DMS 273 (cell line): Measurements from ENCODE around the gene GABRR1.
A peak's percentile ranks its signal among the peaks of the same experiment; 100 is the strongest.
"Not testable (repeated sequence)": the region's sequence is repeated elsewhere in the genome, so short reads cannot be mapped to it uniquely, and the experiment has no call there.

Experiments
- DNase-seq: peaks from one replicate; lab custom pipeline; 2025; ENCODE audit not compliant: unreplicated experiment; lab: John Stamatoyannopoulos, UW

GABRR1 gene

DNA sequence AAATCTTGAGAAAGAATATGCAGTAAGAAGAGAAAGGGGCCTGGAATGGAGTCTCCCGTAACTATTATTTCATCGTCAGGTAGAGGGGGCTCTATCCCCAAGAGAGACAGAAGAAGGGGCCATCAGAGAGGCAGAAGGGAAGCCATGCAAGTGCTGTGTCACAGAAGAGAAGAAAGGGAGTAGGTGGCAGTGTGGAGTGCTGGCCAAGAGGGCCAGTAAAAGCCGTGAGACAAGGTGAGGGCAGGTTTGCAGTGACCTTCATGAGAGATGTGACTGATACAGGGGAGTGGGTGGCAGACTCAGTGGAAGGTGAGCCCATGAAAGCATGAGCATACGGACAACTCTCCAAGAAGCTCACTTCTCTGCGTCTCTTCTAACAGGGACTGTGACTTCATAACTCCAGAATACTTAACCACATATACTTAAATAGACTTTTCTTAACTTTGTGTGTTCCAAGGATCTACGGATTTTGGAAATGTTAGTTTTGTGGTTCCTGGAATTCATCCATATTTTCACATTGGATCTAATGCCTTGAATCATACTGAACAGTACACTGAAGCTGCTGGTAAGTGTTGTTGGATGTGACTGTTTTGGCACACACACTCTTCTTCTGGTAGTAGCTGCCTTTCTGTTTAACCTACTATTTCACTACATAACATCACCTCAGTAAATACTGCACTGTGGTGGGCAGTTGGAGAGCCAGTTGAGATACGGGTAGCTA is 55.7 kb downstream of the GABRR1 start:
- no peak for DNase-seq

DNA sequence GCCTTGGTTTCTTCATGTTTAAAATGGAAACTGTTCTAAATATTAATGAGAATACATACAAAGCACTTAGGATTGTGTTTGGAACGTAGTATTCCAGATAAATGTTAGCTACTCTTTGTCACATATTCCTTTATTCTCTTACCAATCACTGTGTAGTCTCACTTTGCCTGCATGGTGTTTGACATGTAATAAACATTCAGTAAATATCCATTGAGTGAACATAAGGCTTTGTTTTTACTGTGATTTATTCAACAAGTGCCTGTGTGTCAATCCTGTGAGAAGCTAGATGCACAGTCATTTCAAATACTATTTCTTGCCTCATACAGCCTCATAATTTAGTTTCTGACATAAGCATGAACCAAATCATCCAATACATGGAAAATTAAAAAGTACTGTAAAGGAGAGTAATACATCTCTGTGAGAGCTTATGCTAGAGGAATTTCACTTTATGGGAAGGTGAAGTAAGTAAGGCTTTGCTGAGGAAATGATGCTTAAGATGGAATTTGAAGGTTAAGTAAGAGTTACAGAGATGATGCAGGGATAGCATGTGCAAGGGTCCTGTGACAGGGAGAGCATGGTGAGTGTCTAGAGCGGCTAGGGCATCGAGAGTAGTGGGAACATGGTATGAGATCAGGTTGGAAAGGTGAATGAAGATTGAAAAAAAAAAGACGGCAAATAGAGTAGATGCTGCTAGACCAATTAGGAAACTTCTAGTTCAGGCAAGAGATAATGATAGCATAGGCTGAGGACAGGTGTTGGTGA is 56.6 kb downstream of the GABRR1 start:
- no peak for DNase-seq

- no peak for DNase-seq
These were observed 63.0 kb downstream of the GABRR1 start for GRCh38 chr6:89154131-89154530.

GRCh38 chr6:89148016-89148750 is 69.0 kb downstream of the GABRR1 start:
- peak; percentile 27 for DNase-seq

- peak; percentile 30 for DNase-seq
These were observed 70.1 kb downstream of the GABRR1 start for GRCh38 chr6:89146718-89147700.

DNA sequence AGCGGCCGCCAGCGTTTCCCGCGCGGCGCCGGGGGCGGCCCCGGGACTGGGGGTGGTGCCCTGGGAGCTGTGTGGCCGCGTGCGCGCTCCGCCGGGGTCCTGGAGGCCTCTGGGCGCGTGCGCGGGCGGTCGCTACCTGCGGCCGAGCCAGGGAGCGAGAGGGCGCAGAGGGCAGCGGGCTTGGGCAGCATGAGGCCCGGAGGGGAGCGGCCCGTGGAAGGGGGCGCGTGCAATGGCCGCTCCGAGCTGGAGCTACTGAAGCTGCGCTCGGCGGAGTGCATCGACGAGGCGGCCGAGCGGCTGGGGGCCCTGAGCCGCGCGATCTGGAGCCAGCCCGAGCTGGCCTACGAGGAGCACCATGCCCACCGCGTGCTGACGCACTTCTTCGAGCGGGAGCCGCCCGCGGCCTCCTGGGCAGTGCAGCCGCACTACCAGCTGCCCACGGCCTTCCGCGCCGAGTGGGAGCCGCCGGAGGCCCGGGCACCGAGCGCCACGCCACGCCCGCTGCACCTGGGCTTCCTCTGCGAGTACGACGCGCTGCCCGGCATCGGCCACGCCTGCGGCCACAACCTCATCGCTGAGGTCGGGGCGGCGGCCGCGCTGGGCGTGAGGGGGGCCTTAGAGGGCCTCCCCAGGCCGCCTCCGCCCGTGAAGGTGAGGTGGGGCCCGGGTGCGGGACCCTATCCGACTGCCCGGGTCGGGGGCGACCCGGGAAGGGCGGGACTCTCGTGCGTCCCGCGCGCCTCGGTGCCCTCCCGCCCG is 71.0 kb downstream of the GABRR1 start, which contains the start of gene PM20D2:
Gene PM20D2, plus strand, starts transcription at position 100 of the 762 bp plus-strand sequence. Its CDS starts 90 bp downstream, at position 190.
- peak; percentile 94 for DNase-seq

DNA sequence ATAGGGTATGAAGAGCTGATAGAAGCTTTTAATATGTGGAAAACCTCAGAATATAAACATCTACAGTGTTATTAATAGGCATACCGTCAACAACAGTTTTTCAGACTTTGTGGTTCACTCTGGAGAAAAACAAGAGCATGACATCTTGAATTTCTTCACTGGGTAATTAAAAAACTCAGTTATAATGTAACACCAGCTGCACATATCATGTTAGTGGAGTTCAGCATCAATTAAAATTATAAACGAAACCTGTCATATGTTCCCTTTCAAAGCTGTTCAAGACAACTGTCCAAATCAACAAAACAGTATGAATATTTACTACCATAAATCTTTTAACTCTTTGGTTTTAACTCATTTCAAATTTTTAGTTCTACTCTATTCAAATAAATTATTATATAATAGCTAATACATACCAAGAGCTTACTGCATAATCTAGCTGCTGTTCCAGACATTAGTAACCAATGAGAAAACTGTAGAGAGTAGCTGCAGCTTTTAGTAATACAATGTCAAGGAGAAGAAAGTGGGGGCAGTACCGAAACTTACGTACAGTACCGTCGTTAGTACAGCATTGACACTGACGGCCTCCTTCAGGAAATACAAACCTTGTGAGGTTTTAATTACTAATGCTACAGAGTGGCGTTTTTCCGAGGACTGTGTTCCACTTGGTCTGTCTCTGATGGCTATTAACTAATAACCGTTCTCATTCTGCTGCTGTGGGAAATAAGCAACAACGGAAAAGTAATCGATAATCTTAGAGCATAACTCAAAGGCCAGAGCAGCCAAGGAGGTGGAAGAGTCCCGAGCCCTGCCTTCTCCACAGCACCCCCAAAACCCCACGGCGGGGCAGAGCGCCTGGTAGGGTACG is 71.8 kb downstream of the GABRR1 start:
- peak; percentile 81 for DNase-seq

DNA sequence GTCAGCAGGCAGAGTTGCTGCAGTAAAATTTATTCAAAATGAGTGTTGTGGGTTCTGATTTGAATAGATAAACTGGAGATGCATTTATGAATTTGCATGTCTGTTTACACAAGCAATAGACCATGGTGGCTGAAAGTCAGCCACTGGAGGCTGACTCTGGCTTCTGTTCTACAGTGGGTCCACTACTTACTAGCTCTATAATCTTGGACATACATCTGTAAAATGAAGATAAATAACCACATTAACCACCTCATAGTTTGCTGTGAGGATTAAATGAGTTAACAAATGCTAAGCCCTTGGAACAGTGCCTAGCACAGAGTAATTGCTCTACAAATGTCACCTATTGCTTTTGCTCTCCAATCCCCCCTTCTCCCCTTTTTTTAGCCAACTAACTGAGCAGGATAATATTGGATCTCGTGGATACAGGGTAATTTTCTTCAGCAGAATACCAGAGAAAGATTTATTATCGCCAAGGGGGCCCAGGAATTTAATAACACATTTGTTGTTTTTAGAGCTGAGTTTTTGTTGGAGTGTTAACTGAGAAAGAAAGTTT is 72.7 kb downstream of the GABRR1 start:
- DNase-seq, result peak; percentile 39

DNA sequence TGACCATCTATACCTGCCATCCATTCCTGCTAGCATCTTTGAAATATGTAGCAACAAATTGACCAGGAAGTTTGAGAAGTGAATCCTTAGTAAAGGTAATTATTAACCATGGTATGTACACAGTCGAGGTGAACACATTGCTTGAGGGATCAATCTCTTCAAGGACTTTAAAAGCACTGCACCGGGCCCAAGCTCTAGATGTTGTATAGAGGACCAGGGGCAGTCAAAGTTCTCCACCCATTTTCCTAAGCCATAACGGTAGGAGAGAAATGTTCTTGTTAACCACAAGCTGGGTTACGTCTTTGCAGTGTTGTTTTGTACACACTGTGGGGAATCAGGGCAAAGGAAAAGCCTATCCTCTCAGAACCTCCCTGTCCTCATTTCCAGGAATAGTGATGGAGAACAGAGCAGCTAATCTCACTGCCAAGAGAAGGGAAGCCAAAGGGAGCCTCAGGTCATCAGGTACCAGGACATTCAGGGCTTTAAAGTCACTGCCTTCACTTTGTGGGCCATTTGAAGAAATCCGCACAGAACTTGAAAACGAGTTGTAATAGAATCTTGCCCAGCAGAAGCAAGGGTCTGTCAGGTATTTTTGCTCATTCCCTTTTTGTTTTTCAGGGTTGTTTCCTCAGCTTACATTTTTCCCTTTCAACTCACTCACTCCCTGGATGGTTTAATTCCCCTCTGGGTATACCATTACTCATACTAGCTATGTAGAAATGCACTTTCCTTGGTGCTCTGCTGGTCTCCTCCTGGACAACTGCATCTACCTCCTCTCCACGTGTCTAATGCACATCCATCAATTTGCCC is 76.6 kb downstream of the GABRR1 start:
- no peak for DNase-seq

- no peak for DNase-seq
These were observed 77.4 kb downstream of the GABRR1 start for GRCh38 chr6:89139509-89140346.

DNA sequence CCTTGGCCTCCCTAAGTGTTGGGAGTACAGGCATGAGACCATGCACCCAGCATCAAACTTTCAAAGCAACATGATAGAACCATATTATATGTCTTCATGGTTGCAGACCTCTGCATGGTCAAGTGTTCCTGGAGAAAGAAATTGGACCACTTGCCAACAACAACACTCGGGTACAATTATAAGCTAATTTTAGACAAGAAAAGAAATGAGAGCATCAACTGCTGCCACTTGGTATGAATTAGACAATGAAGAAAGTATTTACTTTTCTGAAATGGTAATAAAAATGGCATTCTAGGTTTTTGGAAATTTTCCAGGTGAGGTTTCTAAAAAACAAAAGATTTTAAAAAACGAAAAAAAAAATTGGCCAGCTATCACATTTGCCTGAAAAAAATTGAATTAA is 79.0 kb downstream of the GABRR1 start:
- DNase-seq, result no peak

GRCh38 chr6:89134723-89135122 is 82.4 kb downstream of the GABRR1 start:
- DNase-seq, result no peak

GRCh38 chr6:89133981-89134380 is 83.2 kb downstream of the GABRR1 start:
- DNase-seq, result no peak

DNA sequence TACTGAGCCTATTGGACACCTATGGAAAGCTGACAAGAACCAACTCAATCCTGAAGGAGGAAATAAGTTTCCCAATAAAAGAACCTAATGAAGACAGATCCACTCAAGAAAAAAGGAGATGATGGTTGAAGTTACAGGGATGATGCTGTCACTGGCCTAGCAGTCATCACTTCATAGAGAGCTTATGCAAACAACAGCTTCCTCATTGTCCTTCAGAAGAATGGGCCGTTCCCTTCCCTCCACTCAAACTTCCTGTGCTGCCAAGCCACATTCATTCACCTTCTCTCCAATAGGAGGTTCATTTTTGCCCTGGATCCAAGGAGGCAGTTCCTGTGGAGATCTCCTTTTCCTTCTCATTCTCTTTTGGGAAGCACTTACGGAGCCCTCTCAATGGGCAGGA is 85.1 kb downstream of the GABRR1 start:
- DNase-seq, result no peak

GRCh38 chr6:89131599-89131998 is 85.6 kb downstream of the GABRR1 start:
- DNase-seq, result no peak

- DNase-seq, result not testable (repeated sequence)
These were observed 88.9 kb downstream of the GABRR1 start for GRCh38 chr6:89128256-89128671.
